NCI-H1417 (cell line): ENCODE data around the gene CCNY.

Experiments
- DNase-seq, 3 experiments: peaks; one replicate each; lab custom pipeline; 2025; lab: John Stamatoyannopoulos, UW

CCNY gene

DNA sequence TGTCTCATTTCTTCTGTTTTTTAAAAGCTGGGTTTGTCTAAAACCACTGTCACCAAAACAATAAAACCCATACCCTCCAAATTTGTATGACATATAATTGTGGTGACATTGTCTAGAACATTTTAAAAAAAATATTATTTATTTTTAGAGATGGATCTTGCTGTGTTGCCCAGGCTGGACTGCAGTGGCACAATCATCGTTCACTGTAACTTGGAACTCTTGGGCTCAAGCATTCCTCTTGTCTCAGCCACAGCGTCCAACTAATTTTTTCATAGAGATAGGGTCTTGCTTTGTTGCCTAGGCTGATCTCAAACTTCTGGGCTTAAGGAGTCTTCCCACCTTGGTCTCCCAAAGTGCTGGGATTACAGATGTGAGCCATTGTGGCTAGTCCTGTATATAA is 116.5 kb downstream of the CCNY start:
- DNase-seq = no peak

DNA sequence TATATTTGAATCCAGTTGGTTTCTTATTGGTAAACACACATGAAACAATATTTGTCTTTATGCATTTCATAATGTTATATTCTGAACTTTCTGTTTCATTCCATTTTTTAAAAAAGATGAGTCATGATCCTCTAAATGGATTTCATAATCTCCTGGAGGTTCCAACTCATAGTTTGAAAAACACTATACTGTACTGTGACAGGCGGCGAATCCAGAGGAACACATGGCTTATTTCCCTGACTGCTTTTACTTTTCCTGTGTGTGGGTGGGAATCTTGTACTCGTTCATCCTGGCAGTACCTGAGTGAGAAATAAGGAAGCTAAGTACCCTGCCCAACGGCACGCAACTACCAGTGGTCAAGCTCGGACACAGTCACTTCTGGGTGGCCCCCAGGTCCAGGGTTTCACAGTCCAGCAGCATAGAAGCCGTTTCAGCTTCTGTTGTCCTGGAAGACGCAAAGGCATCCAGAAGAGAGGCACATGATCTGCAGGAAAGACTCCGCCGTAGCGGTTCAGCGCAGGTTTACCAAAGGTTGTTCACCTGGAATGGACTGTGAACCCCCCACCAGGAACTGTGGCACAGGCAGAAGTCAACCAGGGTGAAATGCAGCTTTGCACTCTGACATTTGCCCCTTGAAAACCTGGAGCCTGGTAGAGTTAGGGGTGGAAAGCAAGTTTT is 117.7 kb downstream of the CCNY start:
- no peak for DNase-seq

DNA sequence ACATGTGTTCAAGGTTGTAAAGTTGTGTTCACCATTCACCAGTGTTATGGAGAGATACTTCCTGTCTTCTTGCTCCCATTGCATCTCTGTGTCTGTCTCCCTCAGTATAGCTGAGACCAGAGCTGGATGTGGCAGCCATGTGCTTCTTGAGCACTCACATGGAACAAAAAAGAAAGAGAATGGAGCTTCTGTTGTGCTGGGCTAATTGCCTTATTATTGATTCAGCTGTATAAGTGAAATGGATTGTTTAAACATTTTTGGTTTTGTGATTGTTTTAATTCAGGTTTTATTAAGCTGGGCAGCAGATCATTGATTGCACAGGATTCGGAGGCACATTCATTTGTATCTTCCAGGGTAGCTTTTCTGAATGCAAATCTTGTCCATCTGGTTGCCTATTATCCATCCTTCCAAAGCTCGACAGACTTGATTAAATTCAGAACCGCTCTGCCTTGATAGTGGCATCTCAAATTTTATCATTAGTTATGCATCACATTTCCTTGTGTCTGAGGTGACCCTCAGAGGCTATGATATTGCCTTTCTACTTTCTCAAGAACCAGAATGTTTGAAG is 119.9 kb downstream of the CCNY start:
- DNase-seq = peak in 2 of 3 experiments; percentile 10 to 57

DNA sequence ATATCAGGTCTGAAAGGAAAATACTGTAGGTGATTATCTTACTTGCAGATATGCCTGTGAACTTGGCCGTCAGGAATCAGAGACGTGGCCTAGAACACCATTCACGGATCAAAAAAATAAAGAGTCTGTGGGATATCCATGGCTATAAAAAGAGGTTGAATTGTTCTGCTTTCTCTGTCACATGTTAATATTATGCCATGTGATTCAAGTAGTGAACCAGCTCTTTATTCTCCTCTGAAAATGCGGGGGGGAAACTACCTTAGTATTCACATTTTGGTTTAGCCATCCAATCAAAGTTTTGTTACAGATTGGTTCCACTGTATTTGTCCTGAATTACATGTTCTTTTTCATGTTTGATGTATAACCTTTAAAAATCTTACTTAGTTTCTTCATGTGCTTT is 120.5 kb downstream of the CCNY start:
- DNase-seq = no peak

DNA sequence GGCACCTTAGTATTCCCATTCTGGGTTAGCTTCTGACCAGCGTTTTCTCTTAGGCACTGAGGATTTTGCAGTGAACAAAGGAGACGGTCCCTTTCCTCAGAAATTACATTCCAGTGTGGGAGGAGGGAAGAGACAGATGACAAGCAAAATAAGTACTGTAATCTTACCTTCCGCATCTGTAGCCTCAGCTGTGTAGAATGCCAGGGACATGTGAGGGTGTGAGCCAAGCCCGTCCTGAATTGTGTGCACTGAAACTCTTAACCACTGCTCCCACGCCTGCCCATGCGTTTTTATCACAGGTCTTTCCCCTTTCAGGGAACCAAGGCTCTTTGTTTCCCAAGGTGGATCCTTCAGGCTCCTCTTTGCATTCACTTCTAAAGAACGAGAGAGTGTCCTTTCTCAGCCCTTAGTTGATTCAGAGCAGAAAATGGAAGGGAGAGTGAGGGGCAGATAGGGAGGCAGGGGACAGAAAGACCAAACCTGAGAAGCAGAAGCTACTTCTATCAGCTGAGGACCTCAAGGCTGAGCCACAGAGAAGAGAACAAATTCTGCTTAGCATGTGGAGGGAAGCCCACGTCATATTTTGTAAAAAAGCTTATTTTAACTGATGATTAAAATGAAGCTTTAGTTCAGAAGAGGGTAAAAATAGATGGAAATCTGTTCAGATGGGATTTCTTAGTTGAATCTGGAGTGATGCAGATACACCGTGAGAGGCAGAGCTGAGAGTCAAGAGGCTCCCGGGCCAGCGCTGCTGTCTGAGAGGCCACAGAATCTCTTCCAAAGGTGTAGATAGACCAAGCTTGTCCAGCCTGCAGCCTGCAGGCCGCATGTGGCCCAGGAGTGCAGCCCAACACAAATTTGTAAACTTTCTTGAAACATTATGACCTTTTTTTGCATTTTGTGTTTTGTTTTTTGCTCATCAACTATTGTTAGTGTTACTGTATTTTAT is 122.5 kb downstream of the CCNY start:
- DNase-seq = no peak

DNA sequence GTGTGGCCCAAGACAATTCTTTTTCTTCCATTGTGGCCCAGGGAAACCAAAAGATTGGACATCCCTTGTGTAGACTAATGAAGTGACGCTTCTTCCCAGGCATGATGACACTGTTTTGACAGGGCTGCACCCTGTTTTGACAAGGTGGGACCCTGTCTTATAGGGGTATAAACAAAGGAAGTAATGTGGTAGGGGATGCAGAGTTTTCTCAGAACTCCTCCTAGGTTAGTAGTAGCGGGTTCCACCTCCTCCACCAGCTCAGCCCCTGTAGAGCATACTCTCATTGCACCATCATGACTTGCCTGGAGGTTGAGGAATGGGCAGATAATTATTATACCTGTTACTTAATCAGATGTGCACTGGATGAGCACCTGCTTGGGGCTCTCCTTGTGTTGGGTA is 123.1 kb downstream of the CCNY start:
- DNase-seq = no peak

DNA sequence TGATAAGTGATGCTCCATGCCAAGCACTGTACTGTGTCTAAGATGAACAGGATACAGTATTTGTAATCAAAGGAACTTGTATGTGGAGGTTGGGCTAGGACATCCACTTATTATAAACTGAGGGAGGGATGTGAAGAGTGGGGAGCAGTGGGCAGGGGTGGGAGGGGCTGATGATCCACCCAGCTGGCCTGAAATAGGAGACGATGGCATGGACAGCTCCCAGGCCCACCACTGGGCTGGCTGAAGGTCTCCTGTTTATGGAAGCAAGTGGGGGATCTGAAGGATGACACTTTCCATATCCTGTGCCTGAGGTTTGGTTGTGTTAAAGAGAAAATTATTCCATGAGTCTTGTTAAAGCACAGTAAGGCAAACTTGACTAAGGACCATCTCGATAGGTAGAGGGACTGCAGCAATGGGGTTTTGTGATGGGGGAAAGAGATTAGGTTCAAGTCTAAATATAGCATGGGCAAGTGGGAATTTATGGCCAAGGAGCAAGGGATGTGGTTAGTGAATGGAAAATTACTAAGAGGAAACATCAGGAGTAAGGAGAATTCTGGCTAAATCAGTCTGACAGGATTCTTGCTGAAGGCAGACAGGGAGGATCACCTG is 124.6 kb downstream of the CCNY start:
- no peak for DNase-seq

DNA sequence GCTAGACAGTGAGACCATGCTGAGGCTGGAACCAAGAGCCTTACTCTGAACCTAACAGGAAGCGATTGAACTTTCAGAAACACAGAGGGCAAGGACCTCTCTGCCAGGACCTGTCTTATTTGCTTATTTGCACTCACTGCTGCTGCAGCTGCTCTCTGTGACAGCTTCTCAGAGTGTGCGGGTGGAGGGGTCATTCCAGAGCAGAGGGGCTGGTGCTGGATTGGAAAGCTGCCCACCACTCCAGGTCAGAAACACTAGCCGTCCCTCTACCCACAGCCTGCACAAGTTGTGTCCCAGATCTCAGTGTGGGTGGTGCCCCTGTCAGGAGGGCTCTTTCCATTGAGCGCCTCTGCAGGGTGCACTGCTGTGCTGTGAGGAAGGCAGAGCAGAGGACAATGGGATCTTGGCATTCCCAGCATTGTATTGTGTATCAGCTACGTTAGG is 126.2 kb downstream of the CCNY start:
- peak in 1 of 3 experiments; percentile 30 for DNase-seq

DNA sequence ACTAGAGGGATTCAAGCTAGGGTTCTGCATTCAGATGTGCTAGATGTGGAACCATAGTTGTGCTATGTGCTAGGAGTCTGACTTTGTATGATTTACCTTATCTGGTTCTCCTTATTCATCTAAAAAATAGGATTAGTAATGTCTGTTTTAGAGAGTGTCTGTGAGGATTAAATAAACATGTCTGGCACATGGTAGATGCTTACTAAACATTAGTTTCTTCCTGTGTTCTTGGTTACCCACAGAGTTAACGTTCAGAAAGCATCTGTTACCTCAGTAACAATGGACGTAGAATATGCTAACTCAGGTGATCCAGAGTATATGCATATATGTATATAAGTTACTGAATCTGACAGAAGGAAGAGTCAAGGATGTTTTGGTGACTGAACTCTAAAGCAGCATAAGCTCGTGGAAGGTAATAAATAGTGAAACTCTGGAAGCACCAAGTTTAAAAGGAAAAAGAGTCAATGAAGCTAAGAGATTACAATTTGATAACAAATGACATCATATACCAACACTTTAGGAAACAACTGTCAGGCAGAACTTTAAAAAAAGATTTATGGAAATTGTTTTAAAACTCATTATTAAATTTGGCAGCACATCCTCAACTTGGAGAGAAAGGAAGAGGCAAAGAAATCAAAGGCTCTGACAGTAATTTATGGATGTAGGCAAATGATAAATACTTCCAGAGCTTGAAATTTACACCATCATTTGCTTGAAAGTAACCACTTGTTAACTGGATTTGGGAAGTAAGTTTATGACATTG is 127.0 kb downstream of the CCNY start:
- DNase-seq = no peak

DNA sequence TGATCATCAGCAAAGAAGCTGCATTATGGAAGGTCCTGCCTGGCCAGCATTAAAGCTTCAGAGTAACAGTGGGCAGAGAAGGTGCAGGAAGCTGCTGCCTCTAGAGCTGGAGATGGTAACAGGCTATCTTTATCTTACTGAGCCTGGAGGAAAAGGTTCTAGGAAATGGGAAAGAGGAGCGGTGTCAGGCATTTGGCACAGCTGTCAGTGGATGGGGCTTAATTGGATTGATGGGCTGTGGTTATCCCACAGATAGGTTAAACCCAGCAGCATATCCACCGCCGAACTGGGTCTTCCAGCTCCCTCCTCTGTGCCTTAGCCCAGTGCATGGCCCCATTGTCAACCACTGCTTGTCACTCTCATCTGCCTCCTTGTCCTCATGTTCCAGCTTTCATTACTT is 127.6 kb downstream of the CCNY start:
- DNase-seq = no peak

DNA sequence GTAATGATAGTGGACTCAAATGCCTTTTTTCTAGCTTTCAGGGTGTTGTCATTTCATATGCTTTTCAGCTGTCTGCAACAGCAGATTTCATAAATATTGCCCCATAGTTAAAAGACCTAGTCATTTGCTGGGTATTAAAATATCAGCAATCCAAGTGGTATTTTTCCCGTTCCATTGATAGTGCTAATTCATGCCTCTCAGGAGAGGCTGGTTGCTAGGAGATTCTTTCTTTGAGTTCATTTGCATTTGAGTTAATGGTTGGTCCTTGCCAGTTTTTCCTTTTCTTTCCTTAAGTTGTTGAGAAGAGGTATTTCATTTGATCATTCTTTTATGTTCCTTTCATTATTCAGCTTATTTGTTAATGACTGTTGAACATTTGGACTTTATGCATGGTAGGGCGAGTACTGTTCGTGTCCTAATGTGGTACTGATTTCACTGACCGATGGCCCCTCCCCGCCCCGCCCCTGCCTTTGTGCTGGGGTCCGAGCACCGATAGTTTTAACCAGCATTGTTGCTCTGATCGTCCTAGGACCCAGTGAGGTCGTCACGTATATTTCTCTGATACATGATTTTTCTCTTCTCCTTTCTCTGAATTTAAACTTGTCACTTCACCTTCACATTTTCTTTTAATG is 128.6 kb downstream of the CCNY start:
- DNase-seq = peak in 1 of 3 experiments; percentile 9

DNA sequence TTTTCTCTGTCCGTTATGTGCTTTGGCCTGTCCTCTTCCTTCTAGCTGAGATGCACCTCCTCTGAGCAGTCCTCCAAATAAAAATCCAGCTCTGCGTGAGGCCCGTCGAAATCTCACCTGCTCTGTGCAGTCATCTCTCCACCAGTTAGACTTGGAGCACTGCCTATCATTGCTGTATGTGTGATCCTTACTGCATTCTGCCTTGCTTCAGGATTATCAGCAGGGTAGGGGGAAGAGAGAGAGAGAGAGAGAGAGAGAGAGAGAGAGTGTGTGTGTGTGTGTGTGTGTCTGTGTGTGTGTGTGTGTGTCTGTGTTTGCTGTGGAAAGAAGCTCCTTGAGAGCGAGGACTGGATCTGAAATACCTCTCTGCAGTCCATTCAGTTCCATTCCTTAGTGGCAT is 129.4 kb downstream of the CCNY start:
- DNase-seq = no peak

DNA sequence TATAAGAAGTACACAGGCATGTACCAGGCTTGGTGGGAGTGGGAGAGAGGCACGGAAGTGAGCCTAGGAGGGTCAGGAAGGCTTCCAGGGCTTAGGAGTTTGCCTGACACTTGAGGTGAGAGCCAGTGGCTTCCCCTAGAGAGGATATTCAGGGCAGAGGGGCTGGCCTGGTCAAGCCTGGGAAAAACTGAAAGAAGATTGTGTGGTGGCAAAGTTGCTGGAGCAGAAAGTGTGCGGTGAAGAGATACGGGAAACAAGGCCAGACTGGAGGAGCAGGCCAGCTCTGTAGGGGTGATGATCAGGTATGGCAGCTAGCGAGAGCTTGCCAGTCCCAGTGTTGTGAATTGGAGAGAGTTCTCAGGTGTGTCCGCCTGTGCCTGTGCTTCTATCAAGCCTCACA is 129.9 kb downstream of the CCNY start:
- DNase-seq = no peak

DNA sequence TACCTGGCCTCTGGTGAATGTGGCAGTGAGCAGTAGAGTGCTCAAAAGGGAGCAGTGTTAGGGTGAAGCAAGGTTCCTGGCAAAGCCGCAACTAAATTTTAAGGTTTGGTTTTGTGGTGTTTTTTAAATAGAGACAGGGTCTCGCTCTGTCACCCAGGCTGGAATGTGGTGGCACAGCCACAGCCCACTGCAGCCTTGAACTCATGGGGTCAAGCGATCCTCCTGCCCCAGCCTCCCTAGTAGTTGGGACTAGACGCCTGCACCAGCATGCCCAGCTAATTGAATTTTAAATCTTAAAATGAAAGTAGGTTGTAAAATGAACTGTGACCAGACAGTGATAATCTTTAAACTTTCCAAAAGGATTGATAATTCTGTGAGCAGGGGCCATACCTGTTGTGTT is 130.4 kb downstream of the CCNY start:
- DNase-seq = no peak

DNA sequence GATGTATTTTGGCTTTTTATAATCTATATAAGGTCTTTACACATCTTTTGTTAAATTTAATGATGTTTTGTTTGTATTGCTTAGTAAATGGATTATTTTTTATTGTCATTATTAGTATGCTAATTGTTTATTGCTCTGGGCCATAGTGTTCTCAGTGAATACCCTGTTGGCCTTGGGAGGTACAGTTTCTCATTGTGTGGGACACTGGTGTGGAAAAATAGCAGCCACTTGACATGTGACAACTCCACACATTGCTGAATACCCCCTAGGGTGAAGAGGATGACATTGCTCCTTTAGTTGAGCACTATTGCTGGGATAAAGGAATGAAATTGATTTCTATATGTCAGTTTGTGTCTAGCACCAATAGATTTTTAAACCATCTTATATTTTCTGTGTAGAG is 130.9 kb downstream of the CCNY start:
- DNase-seq = no peak

DNA sequence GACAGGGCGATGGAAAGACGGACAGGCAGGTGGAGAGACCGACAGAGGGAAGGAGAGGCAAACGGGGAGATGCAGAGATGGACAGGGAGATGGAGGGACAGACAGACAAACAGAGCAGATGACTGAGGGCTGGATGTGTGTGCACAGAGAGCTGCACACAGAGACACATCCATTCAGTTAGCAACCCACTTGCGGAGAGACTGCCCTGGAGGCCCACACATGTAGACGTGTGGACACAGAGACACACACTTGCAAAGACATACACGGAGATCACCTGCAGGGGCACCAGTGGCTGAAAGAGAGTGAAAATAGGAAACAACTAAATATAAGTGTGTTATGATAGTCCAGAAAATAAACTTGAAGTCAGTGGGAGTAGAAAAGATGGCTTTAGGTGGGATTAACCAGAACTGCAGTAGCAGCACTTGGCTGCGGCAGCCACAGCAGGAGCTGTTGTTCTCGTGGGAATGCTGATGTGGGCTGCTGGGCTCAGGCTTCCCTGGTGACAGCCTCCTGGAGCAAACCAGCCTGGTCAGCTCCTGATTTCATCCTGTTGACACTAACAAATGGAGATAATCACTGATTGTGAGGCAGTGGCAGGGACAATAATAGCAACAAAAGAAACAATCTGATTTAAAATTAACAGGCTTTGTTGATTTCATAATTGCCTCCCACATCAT is 134.1 kb downstream of the CCNY start:
- peak in 2 of 3 experiments; percentile 22 to 63 for DNase-seq

DNA sequence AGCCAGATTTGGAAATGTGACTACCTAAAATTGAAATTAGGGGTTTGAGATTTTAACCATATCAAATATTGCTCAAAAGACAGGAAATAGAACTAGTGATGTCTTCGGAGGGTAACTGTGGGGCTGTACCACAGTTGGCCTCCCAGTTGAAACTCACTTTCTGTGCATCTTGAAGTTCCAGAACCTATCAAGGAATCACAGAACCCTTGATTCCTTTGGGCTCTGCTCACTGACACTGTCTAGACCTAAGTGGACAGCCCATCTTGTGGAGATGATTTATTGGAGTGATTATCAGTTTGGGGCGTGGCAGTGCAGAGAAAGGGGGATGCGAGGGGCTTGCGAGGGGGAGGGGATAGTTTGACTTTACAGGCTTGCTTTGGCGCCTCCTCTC is 134.6 kb downstream of the CCNY start:
- DNase-seq = peak in 1 of 3 experiments; percentile 52

DNA sequence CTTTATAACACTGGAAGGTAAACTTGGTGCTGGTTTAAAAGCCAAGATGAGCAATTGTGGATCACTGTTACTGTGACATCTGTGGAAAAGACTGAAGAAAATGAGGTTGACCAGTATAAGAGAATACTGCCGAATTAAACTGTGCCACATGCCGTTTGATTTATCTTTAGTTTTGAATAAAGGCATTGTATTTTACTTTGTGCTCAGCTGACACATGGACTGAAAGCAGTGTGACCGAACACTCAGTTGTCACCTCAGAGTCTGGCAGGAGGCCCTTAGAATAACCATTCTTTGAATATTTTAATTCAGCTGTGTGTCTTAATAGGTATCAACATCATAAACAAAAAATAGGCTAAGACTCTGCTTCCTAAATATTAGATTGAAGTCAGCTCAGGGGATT is 135.1 kb downstream of the CCNY start:
- peak in 1 of 3 experiments; percentile 14 for DNase-seq

DNA sequence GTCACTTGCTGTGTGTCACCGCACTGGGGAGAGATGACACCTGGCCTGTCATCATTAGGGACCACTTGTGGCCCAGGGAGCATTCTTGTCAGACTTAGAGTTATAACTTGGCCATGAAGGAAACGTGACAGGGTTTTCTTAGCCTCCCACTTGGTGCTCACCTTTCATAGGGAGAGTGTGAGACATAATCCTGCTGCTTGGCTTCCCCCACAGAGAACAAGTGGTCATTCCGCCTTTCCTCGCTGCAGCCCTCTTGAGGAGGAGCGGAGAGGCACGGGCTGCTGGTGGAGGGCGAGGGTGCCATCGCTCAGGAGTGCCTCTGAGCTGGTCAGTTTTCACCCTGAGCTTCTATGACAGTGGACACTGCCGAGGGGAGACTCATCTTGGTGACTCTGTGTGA is 143.8 kb downstream of the CCNY start:
- no peak for DNase-seq

DNA sequence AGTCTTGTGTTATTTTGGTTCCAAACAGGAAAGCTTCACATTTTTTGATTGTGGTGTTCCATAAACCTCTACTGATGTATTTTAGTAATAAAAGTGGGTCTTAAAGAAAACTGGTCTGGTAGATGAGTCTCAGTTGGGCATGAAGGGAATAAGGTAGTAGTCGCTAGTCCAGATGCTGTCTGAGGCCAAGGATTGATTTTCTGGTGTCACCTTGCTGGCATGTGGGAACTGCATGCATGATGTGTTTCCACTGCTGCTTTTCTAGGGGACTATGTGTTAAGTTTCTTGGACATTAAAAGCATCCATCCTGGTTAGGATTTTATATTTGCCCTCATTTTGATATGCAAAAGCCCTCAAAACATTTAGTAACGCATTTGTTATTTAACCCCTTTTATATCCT is 145.1 kb downstream of the CCNY start:
- no peak for DNase-seq
